HFFc6 (cell line): ENCODE data around the gene AP4S1. TPM values are rescaled to one million over a fixed set of nuclear protein-coding genes. Genes with fewer than 3 reads are reported as not detected.
A peak's percentile ranks its signal among the peaks of the same experiment; 100 is the strongest.

Experiments used
- DNase-seq: peaks from one replicate; pipeline ENCODE4 v3.0.0-alpha.2; 2018
- H3K27ac Mint-ChIP-seq: 2 replicates; pipeline ENCODE4 v1.8.0; 2020; ENCODE audit warnings: mild to moderate bottlenecking, mixed read lengths
- H3K27me3 Mint-ChIP-seq: 2 replicates; pipeline ENCODE4 v1.8.0; 2021; ENCODE audit warnings: mild to moderate bottlenecking, moderate library complexity, mixed read lengths; ENCODE audit not compliant: insufficient read depth
- H3K36me3 Mint-ChIP-seq: 2 replicates; pipeline ENCODE4 v1.8.0; 2021; ENCODE audit warnings: low read depth, mixed read lengths
- H3K4me1 Mint-ChIP-seq: 2 replicates; pipeline ENCODE4 v1.8.0; 2020; ENCODE audit warnings: low read depth, mixed read lengths
- H3K4me3 Mint-ChIP-seq: 2 replicates; pipeline ENCODE4 v1.8.0; 2020; ENCODE audit warnings: mild to moderate bottlenecking, moderate library complexity, mixed read lengths
- H3K9me3 Mint-ChIP-seq: 2 replicates; pipeline ENCODE4 v1.8.0; 2020; ENCODE audit warnings: mild to moderate bottlenecking, mixed read lengths
- CTCF ChIP-seq: fragments of 200-600 bp; sonication (generic); IDR thresholded peaks from 2 replicates; pipeline ENCODE4 v1.5.0; 2021; ENCODE audit warnings: antibody characterized with exemption, mild to moderate bottlenecking
- microRNA-seq: library from miRNA; unstranded; fragments of <30 nt; microRNA quantifications from one replicate; pipeline ENCODE4, GENCODE V29; 2019
- total RNA-seq, 6 experiments: library from RNA; stranded (reverse); fragmentation: NEBNext Ultra II Directional; extraction: Animal tissue kit (Norgen Biotek cat#: 25700); gene quantifications; 2 replicates in 1 of 6; 3 replicates in 5 of 6; pipeline ENCODE4 v1.2.3, GENCODE V29; 2021

Gene AP4S1
- total RNA-seq, 6 experiments from 2014 or later, result 6.5 to 10.0 (median 7.5) TPM

DNA sequence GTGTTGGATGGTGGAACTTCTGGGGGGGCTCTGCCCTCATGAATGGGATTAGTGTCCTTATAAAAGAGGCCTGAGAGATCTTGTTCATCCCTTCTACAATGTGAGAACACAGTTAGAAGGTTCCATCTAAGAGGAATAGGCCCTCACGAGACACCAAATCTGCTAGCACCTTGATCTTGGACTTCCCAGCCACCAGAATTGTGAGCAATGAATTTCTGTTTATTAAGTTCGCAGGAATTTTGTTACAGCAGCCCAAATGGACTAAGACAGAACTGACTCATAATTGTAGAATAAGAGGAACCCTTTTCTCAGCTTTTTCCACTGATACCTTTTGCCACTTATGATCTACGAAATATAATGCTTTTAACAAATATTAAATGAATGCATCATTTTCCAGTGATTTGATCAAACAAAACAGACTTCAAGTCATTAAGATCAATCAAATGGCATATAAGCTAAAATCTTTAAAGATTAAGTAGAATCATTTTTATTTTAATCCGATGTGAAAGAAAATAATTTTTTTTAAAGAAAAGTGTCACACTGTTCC is 113.9 kb downstream of the AP4S1 start:
- no peaks in the 10 kb centered on the region for H3K9me3 Mint-ChIP-seq
- peaks cover 7% of the 10 kb centered on the region for H3K36me3 Mint-ChIP-seq
- peaks cover 2% of the 10 kb centered on the region for H3K27me3 Mint-ChIP-seq
- no peak overlapping the region for H3K27ac Mint-ChIP-seq
- no peak for DNase-seq
- H3K4me3 Mint-ChIP-seq, result no peak overlapping the region
- H3K4me1 Mint-ChIP-seq, result peaks cover 5% of the 10 kb centered on the region; the same call in 1 of the 2 replicates
- no peak for TF ChIP-seq CTCF

- Mint-ChIP-seq H3K27ac (no peak overlapping the region), H3K4me1 (peaks cover under 1% of the 10 kb centered on the region; the same call in 1 of the 2 replicates), H3K27me3 (peaks cover 2% of the 10 kb centered on the region), H3K4me3 (no peak overlapping the region), H3K36me3 (peaks cover 9% of the 10 kb centered on the region), H3K9me3 (no peaks in the 10 kb centered on the region)
- TF ChIP-seq CTCF, result no peak
- DNase-seq, result no peak
Observed at GRCh38 chr14:31142455-31143087, 117.1 kb downstream of the AP4S1 start.

Small RNA genes lying within 50 kb of the gene (microRNA-seq; reads per million reads assigned to microRNA genes)
- gene MIR624, result 28.6 reads per million, percentile 31 among the genes with 10 or more reads in this experiment

Other genes starting within 250 kb of the AP4S1 start
- gene COCH, start 151.1 kb upstream of the AP4S1 start, total RNA-seq, result not detected
- 10 to 100 TPM; 34.5 to 40.6 (median 38.6) TPM for gene STRN3, start 730 bp downstream of the AP4S1 start, total RNA-seq
- 100 to 1,000 TPM; 125 to 153 (median 145) TPM for gene HECTD1, start 182.1 kb downstream of the AP4S1 start, total RNA-seq